GM12891 (cell line): Measurements from ENCODE around the gene DNAI1.

Experiments used
- POLR2A ChIP-seq: IDR thresholded peaks from 2 replicates; pipeline ENCODE4 v1.6.1; 2011; ENCODE audit warnings: low read depth, low read length, control low read depth
- POLR2AphosphoS5 ChIP-seq: IDR thresholded peaks from 2 replicates; pipeline ENCODE4 v1.6.1; 2011; ENCODE audit warnings: low read depth, low read length, control low read depth
- POU2F2 ChIP-seq: IDR thresholded peaks from 2 replicates; pipeline ENCODE4 v1.6.1; 2011; ENCODE audit warnings: low read depth, mild to moderate bottlenecking, control low read depth, low read length, moderate library complexity
- SPI1 ChIP-seq: IDR thresholded peaks from 2 replicates; pipeline ENCODE4 v1.6.1; 2011; ENCODE audit warnings: low read depth, low read length, control low read depth
- TAF1 ChIP-seq: IDR thresholded peaks from 2 replicates; pipeline ENCODE4 v1.6.1; 2011; ENCODE audit warnings: low read depth, low read length, control low read depth

DNA sequence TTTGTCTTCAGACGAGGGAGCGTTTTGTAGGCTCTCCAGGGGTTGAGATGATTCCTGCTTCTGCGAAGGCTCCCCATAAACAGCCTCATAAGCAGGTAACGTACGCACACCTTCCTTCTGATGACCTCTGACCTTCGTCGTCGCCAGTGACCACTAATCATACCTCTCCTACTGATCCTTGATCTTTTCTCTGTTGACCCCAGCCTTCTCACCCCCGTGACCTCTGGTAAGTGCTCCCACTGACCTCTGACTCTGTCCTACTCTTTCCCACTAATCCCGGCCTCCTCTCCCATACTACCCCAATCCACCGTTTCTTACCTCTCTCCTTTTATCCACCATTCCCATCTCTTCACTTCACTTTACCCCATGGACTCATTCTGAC, 345 bp downstream of the DNAI1 start:
- TF ChIP-seq POLR2AphosphoS5 (no peak), POU2F2 (no peak), SPI1 (no peak), POLR2A (no peak), TAF1 (no peak)
